Raji (cell line): Measurements from ENCODE around the gene KCNE1.

ENCODE experiments used
- POLR2A ChIP-seq: IDR thresholded peaks from 2 replicates; pipeline ENCODE4 v1.6.1; 2011; ENCODE audit warnings: low read depth, low read length, control low read depth; ENCODE audit not compliant: insufficient read depth

Gene KCNE1

DNA sequence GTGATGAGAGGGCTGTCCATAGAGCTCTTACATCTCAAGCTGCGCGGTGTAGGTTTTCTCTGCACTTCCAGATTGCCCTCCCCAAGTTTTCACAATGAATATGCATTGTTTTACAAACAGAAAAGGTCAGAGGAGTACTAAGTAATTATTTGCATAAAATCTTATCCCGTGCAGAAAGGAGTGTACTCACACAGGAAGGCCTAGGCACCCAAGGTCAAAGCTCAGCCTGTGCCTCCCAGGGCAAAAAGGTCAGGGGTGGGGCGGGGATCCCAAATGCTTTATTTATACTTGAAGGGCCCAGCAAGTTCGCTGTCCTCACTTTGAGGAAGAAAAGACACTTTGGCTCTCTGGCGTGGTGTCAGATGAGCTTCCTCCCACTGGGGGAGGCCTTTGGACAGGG is 10.3 kb upstream of the KCNE1 start:
- no peak for TF ChIP-seq POLR2A

GRCh38 chr21:34521561-34521960 is 9.6 kb upstream of the KCNE1 start:
- TF ChIP-seq POLR2A = no peak

GRCh38 chr21:34520764-34521508 is 8.9 kb upstream of the KCNE1 start:
- no peak for TF ChIP-seq POLR2A

- no peak for TF ChIP-seq POLR2A
These were observed 8.3 kb upstream of the KCNE1 start for GRCh38 chr21:34520281-34520680.

GRCh38 chr21:34519694-34520093 is 7.7 kb upstream of the KCNE1 start:
- TF ChIP-seq POLR2A = no peak

- no peak for TF ChIP-seq POLR2A
These were observed 7.0 kb upstream of the KCNE1 start for GRCh38 chr21:34519016-34519415.

- TF ChIP-seq POLR2A = no peak
These were observed 6.3 kb upstream of the KCNE1 start for GRCh38 chr21:34518301-34518700.

DNA sequence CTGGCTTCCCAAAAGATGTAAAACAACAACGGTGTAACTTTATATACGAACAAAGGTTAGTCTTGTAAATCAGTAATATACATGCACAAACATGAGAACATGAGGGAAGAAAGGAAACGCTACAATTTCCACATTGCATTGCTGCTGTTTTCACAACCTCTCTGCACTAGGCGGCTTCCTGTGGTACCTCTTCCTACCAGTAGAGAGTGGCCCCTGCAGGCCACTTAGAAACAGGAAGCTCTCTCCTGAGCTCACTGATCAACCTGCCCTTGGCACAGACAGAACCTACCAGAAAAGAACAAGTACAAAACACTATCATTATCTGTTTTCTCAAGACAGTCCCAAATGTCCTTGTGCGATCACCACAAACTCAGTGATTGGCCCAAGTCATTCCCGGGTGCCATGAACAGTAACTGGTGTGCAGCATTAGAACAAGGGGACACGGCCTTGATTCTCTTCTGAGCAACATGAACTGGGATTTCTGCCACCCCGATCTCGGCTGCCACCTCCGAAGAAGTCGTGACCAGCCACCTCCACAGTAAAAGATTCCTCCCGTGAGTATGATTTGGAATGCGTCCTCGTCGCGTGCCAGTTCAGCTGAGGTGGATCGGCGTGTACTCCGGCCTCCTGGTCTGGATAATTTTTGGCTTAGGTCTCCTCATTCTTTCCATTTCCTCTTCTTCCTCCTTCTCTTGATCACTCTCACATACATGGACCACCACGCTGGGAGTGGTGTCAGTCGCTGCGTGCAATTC is 5.7 kb upstream of the KCNE1 start:
- TF ChIP-seq POLR2A = no peak

DNA sequence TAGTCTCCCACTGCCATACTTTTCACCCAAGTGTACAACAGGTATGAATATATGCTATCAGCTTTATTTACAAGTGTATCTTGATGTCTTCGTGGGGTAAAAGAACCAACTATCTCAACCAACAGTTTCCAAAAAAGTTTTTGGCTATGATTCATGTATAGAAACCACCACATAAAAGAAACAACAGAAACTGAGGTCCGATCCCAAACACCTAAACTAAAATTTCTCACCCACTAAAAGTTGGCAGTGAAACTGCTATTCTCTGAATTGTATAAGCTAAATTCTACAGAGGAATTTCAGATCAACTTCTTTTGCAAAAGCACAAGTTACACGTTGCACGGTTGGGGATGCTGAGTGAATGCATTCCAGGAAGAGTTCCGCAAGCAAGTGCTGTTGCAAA is 5.0 kb upstream of the KCNE1 start:
- no peak for TF ChIP-seq POLR2A

DNA sequence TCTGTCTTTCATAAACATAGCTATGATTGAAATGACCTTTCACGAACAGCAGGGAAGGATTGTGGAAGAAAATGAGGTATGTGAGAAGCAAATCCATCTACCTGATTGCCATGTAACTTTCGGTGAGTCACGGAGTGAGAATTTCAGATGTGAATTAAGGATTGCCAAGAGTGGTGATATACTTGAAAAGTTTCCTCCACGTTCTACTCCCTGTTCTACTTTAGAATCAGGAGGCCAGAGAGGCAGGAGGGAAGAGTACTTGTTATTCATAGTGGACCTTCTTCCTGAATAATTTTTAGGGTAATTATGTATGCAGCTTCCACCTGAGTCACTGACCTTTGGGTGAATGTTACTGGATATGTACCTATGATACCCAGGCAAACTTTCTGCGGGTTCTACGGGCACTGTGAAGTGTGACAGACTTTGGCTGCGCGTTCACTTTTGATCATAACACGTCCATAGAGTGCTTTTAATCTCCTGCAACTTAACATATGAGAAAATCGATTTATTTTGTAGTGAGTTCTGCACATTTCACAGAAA is 2.6 kb upstream of the KCNE1 start:
- no peak for TF ChIP-seq POLR2A

- no peak for TF ChIP-seq POLR2A
These were observed 1.2 kb upstream of the KCNE1 start for GRCh38 chr21:34513129-34513675.

- TF ChIP-seq POLR2A = no peak
These were observed 829 bp downstream of the KCNE1 start for GRCh38 chr21:34511181-34511580.

GRCh38 chr21:34510148-34511142 is 1.6 kb downstream of the KCNE1 start:
- TF ChIP-seq POLR2A = no peak

GRCh38 chr21:34509151-34509550 is 2.9 kb downstream of the KCNE1 start:
- TF ChIP-seq POLR2A = no peak

GRCh38 chr21:34504595-34504994 is 7.4 kb downstream of the KCNE1 start:
- TF ChIP-seq POLR2A = no peak
